Hindlimb muscle (tissue), 1 donor: Measurements from ENCODE around the gene IZUMO3. TPM values are rescaled to one million over a fixed set of nuclear protein-coding genes. Genes with fewer than 3 reads are reported as not detected.
"Not testable (repeated sequence)": the region's sequence is repeated elsewhere in the genome, so short reads cannot be mapped to it uniquely, and the experiment has no call there.

Experiments
- DNase-seq: peaks from one replicate; pipeline ENCODE4 v3.0.0-alpha.2; 2013
- polyA plus RNA-seq: library from polyadenylated mRNA; unstranded; fragments of 120-200 nt; gene quantifications from one replicate; pipeline ENCODE4 v1.2.1, GENCODE V29; 2013; ENCODE audit not compliant: insufficient read length

IZUMO3 gene, protein sequence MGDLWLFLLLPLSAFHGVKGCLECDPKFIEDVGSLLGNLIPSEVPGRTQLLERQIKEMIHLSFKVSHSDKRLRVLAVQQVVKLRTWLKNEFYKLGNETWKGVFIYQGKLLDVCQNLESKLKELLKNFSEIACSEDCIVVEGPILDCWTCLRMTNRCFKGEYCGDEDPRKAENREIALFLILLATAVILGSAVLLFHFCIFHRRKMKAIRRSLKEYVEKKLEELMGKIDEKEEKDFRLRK
- not detected for polyA plus RNA-seq

GRCh38 chr9:24545847-24546522 lies at the start of gene IZUMO3:
Gene IZUMO3, minus strand, starts transcription at chr9:24545897. Its CDS starts 248 bp downstream, at chr9:24545649.
- no peak for DNase-seq

DNA sequence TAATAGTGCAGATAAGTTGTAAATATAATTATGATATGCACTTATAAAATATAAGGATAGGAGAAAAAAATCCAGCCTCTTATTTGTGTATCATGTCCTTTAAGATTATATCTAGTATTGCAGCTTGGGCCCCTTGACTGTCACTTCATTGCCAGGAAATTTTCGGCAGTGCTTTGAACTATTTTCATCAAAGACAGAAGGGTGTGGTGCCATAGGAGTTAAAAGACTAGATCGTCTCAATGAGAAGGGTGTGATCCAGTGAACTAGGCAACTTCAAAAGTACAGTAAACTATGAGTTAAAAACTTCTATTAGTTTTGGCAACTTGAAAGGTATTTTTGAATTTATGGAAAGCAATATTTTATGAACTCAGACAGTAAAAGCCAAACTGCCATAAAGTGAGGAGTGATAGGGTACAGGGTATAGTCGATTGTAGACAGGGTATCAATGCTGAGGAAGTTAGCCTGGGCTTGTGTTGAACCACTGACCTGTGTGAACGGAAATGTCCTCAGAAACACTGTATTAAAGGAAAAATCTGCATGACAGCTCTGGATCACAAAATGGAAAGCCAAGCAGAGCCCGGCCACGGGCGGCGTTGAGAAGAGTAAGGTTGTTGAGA lies 48.6 kb upstream of the IZUMO3 start:
- DNase-seq = no peak

DNA sequence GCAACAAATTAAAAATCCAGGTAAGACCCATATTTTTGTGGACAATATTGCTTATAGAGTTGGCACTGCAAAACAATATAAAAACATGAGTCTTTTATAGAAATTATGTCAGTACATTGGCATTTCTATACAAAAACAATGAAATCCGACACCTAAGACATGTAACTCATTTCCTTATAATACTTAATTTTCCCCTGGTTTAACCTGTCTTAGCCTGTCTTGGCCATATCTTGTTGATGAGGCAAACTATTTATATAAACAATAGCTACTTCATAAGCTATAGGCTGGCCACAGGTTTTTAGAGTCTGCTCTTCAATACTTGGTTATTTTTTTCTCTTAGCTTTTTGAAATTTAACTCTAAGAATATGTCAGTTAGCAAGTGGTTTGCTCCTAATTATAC lies 44.7 kb upstream of the IZUMO3 start:
- no peak for DNase-seq

GRCh38 chr9:24587883-24588282 lies 42.2 kb upstream of the IZUMO3 start:
- DNase-seq = no peak

GRCh38 chr9:24582146-24583126 lies 36.7 kb upstream of the IZUMO3 start:
- no peak for DNase-seq

DNA sequence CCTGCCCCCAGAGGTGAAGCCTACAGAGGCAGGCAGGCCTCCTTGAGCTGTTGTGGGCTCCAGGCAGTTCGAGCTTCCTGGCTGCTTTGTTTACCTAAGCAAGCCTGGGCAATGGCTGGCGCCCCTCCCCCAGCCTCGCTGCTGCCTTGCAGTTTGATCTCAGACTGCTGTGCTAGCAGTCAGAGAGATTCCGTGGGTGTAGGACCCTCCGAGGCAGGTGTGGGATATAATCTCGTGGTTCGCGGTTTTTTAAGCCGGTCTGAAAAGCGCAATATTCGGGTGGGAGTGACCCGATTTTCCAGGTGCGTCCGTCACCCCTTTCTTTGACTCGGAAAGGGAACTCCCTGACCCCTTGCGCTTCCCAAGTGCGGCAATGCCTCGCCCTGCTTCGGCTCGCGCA lies 34.3 kb upstream of the IZUMO3 start:
- DNase-seq = not testable (repeated sequence)

DNA sequence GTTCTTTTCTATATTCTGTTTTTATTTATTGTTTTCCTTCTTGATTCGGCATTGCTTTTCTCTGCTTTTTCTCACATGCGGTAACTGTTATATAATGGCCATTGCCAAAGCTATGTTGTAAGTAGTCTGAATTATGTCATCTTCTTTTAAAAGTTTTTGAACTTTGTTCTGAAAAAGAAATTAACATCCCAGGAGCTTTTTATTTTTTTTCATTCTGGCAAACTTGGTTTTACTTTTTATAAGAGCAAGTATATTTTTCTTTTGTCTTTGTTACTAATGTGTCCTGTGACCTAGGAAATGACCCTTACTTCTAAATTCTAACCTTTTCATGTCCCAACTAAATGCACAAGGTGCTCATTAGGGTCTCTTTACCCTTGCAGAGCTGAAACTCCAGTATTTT lies 26.7 kb upstream of the IZUMO3 start:
- DNase-seq = peak; percentile 45

GRCh38 chr9:24561957-24562356 lies 16.3 kb upstream of the IZUMO3 start:
- DNase-seq = no peak

DNA sequence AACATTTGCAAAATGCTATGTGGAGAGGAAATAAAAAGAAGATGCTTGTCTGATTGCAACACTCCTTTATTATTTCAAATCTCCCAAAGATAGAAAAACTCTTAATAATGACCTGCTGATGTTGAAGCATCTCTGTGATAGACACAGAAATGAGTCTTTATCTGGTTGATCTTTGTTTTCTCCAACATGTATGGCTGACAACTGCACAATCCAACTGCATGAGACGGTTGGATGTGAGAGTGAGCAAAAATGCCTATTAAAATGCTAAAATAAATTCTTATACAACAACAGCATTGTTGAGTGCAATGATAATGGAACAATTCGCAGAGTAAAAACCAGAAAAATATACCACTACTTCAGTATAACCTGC lies 7.5 kb upstream of the IZUMO3 start:
- DNase-seq = no peak

- DNase-seq = no peak
These were observed 7.0 kb upstream of the IZUMO3 start for GRCh38 chr9:24552526-24553182.

- no peak for DNase-seq
These were observed 412 bp downstream of the IZUMO3 start for GRCh38 chr9:24545285-24545684.

DNA sequence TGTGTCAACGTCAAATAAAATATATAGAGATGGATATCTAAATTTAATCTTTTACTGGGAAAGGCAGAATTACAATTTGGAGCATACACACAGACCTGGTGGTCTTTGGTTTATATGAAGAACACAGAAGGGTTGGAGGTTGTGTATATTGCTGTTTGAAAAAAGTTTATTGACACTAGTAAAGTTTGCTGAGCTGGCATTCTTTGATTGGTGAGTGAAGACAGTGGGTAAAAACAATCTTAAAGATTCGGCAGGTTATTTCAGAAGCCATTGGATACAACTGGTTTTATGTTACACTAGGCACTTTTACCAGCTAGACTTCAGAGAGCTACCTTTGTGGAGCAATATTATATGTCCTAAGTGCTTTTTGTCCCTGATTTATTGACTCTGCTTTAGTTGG lies 27.2 kb downstream of the IZUMO3 start:
- DNase-seq = no peak

DNA sequence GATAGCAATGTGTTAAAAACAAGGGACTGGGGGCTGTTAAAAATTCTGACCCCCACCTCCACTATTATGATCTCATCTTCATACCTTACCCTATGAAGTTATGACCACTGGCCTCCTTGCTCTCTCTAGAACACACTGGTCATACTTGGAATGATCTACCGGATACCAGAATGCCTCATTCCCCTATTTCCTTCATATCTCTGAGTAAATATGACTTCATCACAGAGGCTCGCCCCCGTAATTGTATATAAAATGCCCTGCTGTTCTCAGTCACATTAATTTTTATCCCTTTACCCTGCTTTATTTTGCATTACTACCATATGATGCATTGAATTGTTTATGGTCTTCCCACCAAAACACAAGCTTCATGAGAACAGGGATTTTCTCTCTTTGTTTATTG lies 29.2 kb downstream of the IZUMO3 start:
- no peak for DNase-seq

DNA sequence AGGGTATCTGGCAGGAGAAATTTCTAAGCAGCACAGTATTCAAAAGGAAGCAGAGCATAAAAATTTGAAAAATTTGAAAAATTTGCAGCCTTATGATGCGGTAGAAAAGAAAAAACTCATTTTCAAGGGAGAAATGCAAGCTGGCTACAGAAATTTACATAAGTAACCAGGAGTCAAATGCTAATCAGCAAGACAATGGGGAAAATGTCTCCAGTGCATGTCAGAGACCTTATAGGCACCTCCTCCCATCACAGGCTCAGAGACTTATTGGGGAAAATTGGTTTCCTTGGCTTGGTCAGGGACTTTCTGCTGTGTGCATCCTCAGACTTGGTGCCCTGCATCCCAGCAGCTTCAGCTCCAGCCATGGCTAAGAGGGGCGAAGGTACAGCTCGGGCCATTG lies 35.8 kb downstream of the IZUMO3 start:
- no peak for DNase-seq

- DNase-seq = no peak
These were observed 41.2 kb downstream of the IZUMO3 start for GRCh38 chr9:24504521-24504920.

DNA sequence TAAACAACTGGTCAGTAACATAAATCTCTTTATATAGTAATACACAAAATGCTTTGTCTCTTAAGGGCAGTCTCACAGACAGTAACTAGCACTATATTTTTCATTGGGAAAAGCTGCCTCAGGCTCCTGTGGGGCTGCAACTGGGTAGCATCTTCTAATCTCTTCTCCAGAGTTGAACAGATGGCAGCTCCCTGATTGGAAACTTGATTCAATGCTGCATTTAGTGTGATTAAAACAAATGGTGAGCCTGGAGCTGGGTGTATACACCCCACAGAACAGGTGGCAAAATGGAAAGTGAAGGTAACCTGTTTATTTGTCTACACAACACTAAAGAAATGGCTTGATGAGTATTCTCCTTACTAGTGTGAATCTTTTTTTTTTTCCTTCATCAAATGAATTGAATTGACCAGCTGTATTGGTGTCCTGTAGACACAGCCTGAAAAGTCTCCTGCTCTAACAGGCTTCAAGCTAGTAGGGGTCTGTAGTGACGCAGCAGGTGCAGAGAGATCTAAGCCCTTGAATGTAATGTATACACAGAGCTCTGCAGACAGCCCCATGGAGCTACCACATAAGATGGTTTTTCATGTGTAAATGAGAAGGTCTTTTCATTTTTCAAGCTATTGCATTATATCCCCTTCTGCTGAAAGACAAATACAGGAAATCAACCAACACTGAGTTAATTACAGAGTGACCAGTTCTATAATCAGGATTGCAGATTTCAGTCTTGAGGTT lies 43.3 kb downstream of the IZUMO3 start:
- DNase-seq = no peak

GRCh38 chr9:24500761-24501160 lies 44.9 kb downstream of the IZUMO3 start:
- DNase-seq = no peak

GRCh38 chr9:24498632-24499031 lies 47.1 kb downstream of the IZUMO3 start:
- no peak for DNase-seq

DNA sequence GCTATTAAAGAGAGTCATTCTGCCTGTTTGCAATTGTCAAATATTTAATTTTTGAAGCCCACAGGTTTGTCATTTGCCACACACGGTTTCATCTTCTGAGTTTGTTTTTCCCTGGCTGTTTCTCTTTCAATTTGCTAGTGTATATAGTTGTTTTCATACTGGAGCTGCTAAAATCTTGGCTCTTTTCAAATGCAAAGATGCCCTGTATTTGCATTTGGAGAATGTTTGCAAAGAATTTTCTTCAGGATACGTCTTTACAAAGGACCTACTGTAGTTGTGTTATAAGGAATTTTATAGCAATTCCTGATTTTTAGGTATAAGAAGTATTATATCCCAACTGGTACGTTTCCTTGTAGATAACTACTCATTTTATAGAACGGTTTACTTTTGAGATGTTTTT lies 48.0 kb downstream of the IZUMO3 start:
- no peak for DNase-seq
